ENCODE data around the gene AREG. TPM values are rescaled to one million over a fixed set of nuclear protein-coding genes. Genes with fewer than 3 reads are reported as not detected.

The AREG gene
- 10 to 100 TPM in 3 of 4 donors, 1 to 10 TPM in 1; 8.1 to 55.6 (median 33.1) TPM for total RNA-seq

- TF ChIP-seq CTCF (IDR thresholded peaks at IDR 0.05; ENCODE audit: low read depth), result no peak
Observed at GRCh38 chr4:74444891-74445642, at the start of gene AREG. Gene AREG (plus strand): TSS chr4:74445136. CDS start chr4:74445346, 210 bp downstream.

- no peak for TF ChIP-seq CTCF (IDR thresholded peaks at IDR 0.05; ENCODE audit: low read depth)
Observed at GRCh38 chr4:74395633-74396032, 49.3 kb upstream of the AREG start.

- TF ChIP-seq CTCF (IDR thresholded peaks at IDR 0.05; ENCODE audit: low read depth), result no peak
Observed at GRCh38 chr4:74397748-74398426, 47.0 kb upstream of the AREG start.

GRCh38 chr4:74400395-74400794, 44.5 kb upstream of the AREG start:
- no peak for TF ChIP-seq CTCF (IDR thresholded peaks at IDR 0.05; ENCODE audit: low read depth)

GRCh38 chr4:74402692-74403456, 42.1 kb upstream of the AREG start:
- TF ChIP-seq CTCF (IDR thresholded peaks at IDR 0.05; ENCODE audit: low read depth), result no peak

GRCh38 chr4:74407891-74408290, 37.0 kb upstream of the AREG start:
- no peak for TF ChIP-seq CTCF (IDR thresholded peaks at IDR 0.05; ENCODE audit: low read depth)

- no peak for TF ChIP-seq CTCF (IDR thresholded peaks at IDR 0.05; ENCODE audit: low read depth)
Observed at GRCh38 chr4:74408639-74409038, 36.3 kb upstream of the AREG start.

All from subcutaneous adipose tissue (tissue), 4 donors.